Stimulated activated CD8-positive, alpha-beta memory T cell treated with anti-CD3 and anti-CD28 coated beads, Interleukin-7, amount 100 ng/mL, for 4 hours (primary cell): Measurements from ENCODE around the gene PHACTR3.

Source experiments
- DNase-seq, 2 donors: peaks; one replicate each; pipeline ENCODE4 v3.0.0-alpha.2; 2020; ENCODE audit warnings: low read depth in 2 of 2

Gene PHACTR3

DNA sequence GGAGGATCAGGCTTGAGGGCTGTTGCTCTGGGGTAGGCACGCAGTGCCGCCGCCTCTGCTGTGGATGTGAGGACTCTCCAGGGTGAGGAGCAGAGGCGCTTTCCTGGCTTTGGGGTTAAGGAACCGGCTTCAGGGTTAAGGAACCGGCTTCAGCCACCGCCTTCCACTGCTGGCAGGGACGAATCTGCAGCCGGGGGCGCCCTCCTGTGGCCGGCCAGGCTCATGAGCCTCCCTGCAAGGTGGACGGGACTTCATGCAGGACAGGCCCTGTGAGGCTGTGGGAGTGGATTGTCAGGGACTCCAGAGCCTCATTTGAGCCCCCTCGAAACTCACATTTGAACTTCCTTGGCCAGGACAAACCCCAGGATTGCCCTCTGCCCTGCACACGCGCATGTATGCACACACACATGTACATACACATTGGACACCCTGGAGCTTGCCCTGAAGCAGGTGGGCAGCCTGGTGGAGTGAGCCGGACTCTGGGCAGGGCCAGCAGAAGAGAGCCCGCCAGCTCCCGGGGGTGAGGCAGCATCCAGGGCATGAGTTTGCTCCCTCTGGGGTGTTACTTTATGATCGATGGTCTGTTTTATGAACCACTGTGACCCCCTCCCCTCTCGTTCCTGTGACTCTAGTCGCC is 146.9 kb downstream of the PHACTR3 start:
- no peak for DNase-seq

DNA sequence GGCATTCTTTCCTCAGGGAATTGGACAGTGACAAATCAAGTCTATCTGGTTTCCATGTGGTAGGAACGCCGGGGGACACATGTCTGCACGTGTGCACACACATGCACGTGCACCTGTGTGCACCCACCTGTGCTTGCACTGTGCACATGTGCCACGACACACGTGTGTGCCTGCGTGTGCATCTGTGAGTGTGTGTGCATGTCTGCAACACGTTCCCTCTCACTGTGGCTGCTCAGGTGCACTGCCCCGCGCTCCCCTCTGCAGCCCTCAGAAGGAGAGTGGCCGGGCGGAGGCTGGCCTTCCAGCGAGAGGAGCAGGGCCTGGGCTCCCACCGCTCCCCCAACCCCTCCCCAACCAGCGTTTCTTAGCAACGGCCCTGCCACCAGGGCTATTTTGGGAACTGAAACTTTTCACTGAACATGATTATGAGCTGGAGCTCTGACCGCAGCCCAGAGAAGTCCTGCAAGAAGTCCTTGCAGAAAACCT is 147.8 kb downstream of the PHACTR3 start:
- DNase-seq, result no peak

DNA sequence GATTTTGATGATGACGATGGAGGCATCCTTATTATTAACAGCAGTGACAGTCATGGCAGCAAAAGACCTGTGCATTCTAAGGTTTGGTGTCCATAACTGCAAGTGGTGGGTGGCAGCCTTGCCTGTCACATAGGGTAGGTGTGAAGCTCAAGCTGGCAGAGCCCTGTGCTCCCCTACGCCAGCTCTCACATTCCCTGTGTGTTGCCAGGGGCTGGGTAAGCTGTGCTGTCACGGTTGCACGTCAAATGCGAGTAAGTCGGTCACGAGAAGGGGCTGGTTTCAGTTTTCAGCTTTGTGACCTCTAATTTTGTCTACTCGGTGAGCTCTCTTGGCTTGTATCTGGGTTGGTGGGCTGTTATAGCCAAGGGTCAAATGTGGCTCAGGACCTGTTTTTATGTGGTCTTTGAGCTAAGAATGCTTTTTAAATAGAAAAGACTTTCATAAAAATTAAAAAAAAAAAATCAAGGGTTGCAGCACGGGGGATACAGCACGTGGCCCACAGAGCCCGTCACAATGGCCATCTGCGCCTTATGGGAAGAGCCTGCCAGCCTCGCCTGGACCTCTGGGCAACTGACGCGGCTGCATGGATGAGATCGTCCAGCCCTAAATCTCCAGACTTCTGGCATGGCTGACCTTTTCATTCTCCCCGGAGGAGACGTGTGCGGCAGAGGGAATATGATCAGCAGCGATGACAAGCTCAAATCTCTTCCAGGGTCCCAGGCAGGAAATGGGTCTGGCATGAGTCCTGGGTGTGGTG is 148.5 kb downstream of the PHACTR3 start:
- DNase-seq, result no peak

DNA sequence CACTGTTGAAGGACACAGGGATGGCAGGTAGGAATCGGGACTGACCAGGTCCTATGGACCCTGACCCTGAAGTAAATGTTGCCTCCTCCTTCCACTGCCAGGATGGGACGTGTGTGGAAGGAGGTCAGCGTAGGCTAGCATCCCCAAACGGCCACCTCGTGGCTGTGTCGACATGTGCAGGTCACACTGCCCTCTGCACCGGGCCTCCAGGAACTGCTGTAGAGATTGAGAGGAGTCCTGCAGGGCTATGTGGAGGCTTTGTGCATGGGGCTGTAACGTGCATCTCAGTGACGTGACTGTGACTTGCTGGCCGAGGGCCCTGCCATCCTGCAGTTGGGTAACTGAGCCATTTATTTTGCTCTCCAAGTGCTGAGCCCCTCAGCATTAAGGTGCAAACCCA is 149.5 kb downstream of the PHACTR3 start:
- DNase-seq, result no peak

DNA sequence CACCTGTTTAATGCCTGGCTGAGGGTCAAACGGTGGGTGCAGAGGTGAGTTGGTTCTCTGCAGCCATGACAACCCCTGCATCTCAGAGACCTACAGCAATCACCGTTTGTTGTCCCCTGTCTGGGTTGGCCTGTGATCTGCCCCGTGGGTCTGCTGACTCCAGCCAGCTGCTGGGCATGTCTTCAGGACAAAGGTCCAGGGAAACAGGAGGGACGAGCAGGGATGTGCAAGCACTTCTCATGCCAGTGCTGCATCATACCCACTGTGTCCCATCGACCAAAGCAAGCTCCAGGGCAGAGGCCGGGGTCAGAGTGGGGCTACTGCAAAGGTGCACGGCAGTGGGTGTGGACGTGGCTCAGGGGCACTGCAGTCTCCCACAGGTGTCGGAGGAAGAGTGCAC is 150.2 kb downstream of the PHACTR3 start:
- no peak for DNase-seq

DNA sequence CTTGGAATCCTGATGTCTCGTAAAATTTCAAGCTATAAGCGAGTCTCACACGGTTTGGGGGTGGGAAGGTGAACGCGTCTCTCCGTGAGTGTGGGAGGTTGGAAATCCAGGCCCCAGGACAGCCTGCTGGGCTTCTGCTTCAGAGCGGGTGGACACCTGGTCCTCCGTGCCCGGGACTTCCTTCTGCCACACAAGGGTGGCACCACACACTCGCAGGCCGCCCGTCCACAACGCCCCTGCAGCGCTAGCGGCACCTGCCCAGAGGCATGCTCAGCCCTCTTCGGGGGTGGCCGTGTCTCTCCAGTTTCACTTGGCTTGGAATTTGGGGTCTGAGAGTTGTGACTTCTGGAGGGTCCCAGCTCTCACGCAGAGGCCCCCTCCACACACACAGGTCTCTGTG is 151.9 kb downstream of the PHACTR3 start:
- no peak for DNase-seq

DNA sequence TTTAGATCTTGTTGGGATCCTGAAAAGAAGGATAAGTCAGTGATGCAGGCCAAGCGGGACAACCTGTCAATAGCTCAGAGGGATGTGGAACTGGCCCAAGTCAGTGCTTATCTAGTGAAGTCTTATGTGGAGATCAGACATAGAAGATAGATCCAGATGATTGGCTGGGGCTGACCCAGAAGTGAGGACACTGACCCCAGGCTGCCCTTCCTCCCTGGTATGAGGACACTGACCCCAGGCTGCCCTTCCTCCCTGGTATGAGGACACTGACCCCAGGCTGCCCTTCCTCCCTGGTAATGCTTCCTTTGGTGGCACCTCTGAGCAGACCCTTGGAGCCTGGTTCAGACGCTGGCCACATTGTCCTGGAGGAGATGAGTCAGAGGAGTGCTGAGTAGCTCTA is 159.7 kb downstream of the PHACTR3 start:
- no peak for DNase-seq

DNA sequence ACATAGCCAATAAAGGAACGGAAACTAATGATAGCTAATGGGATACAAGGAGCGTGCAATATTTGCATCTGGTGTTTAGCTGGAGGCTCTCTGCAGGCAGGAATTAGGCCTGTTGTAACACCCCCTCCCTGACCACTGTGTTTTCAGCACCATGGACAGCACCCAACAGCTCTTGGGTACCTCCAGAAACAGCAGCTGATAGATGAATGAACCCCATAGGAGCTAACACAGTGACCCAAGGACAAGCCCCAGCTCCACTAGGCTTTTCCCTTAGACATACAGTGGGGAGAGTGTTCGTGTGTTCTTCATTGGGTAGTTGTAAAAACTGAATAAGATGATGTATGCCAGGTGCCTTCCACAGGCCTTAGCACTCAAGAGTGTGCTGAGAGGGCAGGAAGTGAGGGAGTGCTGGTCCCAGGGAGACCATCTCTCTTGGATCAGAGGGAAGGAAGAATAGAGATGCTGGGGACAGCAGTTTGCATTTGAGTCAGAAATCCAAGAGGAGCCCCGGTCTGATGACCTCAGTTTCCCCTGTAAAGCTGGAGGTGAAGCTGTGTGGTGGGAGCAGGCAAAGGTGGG is 161.3 kb downstream of the PHACTR3 start:
- no peak for DNase-seq

DNA sequence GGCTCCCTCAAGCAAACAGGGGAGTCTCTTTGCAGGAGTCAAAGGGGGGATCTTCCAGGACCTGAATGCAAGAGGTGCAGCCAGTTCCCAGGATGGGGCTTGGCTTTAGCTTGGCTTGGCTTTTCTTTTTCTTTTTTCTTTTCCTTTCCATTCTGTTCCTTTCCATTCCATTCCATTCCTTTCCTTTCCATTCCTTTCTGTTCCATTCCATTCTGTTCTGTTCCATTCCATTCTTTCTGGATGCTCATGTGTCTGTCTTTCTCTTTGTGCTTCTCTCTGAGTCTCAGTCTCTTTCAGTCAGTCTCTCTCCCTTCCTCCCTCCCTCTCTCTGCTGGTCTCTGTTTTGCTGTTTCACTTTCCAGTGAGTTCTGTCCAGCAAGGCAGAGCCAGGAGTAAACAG is 163.3 kb downstream of the PHACTR3 start:
- DNase-seq, result no peak

DNA sequence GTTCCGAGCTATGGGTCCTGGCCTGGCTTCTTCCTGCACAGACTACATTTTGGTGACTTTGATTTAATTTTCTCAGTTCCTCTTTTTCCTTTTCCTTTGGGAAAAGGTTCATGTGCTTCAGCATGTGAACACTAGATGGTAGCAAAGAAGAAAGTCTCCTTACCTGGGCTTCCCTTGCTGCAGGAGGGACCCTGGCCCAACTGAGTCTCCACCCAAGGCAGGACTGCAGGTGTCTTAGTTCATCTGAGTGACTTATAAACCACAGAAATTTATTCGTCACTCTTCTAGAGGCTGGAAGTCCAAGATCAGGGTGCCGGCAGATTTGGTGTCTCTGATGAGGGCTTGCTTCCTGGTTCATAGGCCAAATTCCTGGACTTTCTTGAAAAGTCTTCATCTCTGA is 165.9 kb downstream of the PHACTR3 start:
- DNase-seq, result no peak

DNA sequence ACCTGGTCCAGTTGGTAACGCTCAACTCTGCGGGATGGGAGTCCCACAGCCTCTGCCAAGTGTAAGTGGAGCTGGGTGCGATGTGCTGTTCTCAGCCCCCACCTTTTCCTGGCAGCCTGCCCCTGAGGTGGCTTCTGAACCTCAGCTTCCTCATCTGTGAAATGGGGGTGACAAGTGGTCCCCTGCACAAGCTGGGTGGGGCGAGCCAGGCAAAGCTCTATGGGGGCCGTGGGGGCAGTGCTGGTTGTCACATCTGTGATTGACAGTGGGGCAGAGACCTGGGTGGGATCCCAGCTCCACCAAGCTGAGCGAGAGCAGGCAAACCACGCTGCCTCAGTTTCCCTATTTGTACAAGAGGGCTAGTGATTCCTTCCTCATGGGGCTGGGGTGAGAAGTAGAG is 166.5 kb downstream of the PHACTR3 start:
- DNase-seq, result no peak

DNA sequence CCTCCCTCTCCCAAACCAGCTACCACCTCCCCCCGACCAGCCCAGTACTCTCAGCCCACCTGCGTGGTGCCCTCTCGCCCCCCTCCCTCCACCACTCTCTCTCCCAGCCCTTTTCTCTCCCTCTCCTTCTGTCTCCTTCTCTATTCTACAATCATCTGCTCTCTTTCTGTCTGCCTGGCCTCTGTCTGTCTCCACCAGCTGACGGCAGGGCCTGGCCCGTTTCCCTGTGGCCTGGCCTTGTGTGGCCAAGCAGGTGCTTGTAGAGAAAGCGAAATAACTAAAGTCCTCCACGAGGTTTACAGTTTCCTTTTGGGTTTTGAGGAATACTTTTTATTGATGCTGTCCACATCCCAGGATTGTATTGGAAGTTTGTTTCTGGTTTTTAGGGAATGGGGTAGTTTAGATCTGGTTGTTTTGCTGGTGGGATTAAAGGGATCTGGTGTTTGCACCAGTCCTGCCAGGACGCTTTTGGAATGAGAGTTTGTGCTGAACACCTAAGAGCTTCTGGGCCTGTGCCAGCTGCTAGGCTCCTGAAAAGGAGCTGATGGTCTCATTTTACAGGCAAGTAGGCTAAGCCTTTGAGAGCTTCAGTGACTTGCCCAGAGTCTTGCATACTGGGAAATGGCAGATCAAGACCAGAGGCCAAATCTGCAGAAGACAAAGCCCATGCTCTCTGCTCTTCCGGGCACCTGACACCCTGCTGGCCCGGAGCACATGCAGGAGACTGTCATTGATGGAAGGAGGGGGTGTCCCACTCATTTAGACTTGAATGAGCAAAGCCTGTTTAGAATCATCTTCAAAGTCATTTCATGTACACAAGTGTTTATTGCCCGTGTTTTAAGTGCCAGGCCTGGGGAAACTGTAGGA is 167.4 kb downstream of the PHACTR3 start:
- no peak for DNase-seq

DNA sequence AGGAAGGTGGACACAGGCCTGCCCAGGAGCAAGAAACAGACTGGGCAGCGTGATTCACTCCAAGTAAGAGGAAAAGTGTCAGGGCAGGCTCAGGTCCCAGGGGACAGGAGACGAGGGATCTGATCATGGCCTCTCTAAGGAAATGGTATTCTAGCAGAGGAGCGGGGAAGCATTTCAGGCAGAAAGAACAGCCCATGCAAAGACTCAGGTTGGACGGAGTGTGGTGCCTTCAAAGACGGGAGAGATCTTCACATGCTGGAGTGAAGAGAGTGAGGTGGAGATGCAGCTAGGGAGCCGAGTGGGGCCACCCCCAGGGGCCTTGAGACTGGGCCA is 168.0 kb downstream of the PHACTR3 start:
- no peak for DNase-seq

DNA sequence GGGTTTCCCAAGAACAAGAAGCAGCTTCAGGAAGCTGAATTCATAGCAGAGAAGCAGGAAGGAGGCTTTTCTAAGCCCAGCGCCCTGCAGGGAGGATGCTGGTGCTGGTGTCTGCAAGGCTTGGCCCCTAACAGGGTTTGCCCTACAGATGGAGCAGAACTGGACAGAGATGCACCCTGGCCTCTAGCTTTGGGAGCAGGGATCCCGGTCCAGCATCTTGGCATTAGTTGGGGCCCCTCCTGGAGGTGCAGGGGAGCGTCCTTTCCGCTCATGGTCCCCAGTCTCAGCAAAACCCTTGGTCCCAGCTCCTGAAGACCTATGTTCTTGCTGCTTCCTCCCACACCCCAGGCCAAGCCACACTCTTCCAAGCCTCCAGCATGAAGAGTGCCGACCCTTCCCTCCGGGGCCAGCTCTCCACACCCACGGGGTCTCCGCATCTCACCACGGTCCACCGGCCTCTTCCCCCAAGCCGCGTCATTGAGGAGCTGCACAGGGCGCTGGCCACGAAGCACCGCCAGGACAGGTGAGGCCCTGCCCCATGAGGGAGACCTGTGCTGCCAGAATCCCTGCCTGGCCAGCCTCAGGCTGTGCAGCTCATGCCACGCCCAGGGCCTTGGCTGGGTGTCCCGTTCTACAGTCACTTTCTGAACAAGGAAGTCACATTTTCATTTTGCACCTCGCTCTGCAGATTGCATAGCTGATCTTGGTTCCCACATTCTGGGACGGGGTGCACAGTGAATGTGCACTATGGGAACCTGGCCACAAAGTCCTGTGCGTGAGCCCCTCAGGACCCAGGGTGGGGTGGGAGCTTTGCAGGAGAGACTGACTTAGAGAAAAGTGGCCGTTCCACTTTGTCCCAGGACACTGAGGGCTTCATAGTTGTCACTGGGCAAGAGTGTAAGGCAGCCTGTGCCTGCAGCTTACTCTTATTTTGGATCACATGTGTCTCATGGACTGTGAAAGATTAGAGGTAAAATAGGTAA is 168.9 kb downstream of the PHACTR3 start:
- no peak for DNase-seq

DNA sequence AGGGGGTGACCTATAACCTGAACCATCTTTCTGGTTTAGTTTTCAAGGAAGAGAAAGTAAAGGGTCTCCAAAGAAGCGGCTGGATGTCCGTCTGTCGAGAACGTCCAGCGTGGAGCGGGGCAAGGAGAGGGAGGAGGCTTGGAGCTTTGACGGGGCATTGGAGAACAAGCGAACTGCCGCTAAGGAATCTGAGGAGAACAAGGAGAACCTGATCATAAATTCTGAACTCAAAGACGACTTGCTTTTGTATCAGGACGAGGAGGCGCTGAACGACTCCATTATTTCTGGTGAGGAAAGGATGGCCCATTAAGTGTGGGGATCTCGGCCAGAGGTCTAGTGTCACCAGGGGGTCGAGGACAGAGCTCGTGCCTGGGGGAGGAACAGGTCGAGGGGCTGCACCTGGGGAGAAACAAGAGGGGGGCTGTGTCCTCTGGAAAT is 169.9 kb downstream of the PHACTR3 start:
- no peak for DNase-seq

DNA sequence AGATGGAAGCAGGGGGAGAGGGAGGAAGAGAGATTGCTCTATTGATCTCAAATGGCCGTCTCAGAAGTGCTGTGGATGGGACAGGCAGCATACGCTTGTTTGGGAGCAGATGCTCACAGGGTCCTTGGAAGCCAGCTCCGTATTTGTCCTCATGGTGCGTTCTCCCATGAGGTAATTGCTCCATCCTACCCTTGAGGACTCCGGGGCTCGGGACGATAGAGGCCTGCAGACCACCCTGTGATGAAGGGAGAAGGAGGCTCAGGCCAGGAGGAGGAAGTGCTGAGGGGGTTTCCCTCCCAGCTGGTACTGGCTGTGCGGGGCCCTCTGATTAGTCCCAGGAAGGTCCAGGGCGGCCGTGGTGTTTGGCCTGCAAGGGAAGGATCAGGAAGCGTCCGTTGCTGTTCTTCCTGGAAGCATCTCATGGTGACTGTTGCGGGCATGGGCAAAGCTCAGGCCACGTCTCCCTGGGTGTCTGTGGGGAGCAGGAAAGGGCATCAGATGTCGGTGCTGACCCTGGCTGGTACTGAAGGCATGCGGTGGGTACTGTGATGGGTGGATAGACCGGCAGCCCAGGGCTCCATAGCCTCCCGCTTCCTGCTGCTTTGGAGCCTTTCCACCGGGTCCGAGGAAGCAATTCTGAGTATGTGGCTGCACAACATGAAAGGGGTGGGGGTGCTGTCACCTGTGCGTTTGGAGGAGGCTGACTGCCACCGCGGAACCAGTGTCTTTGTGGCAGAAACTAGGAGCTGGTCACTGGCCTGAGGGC is 170.8 kb downstream of the PHACTR3 start:
- DNase-seq, result no peak

DNA sequence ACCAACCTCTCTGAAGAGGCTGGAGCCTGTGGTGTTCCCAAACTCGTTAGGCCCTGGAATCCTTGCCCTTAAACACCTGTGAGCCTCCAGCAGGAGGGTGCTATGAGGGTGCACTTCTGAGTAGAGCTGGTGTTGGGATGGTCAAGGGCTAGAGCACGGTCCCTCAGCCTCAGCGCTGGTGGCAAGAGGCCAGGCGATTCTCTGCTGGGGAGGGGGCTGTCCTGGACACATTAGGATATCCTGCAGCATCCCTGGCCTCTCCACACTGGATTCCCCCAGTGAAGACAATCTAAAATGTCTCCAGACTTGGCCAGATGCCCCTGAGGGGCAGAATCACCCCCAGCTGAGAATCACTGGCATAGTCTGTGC is 171.3 kb downstream of the PHACTR3 start:
- no peak for DNase-seq

DNA sequence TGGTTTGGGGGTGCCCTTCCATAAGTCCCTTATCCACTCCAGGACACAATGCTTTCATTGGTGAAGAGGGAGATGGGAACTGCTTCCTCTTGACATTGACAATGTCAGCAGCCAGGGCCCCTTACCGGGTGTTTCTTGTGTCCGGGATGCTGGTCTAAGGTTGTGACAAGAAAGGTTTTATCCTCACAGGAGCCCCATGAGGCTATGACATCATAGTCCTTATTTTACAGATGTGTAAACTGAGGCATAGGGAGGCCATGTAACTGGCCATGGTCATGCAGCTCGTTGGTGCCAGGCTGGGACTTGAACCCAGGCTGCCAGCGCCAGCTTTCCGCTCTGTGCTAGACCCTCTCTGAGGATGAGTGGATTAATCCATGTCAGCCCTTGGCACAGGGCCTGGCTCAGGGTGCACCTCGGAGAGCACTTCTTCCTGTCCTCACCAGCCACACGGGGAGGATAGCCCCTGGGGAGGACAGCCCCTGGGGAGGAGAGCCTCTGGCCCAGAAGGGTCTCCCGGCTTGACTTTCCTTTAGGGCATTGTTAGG is 171.8 kb downstream of the PHACTR3 start:
- DNase-seq, result no peak

DNA sequence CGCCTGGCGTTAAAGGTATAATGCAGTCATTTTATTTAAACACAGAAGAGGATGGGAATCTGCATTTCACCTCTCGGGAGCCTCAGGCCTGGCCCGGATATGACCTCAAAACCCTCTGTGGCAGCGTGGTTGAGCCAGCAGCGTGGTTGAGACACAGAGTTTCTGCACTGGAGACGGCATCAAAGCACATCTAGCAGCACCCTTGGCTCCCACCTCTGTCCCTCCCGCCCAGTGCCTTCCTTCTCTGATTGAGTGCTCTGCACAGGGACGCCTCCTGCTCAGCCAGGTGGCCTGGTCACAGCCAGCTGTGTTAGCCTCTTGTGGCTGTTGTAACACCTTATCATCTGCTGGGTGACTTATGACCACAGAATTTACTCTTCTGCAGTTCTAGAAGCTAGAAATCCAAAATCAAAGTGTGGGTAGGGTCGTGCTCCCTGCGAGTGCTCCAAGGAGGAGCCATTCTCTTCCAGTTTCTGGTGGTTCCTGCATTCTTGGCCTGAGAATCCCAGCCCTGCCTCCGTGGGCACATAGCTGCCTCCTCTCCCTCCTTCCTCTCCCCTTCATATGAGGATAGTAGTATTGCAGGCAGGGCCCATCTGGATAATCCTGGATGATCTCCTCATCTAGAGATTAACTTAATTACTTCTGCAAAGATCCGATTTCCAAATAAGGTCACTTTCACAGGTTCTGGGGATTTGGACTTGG is 172.4 kb downstream of the PHACTR3 start:
- no peak for DNase-seq
